Left kidney (tissue), 2 donors: ENCODE measurements around the gene BAZ1B. TPM values are rescaled to one million over a fixed set of nuclear protein-coding genes. Genes with fewer than 3 reads are reported as not detected.
A peak's percentile ranks its signal among the peaks of the same experiment; 100 is the strongest.
"Not testable (repeated sequence)": the region's sequence is repeated elsewhere in the genome, so short reads cannot be mapped to it uniquely, and the experiment has no call there.

Experiments
- DNase-seq: peaks from one replicate; pipeline ENCODE4 v3.0.0-alpha.2; 2013
- polyA plus RNA-seq: library from polyadenylated mRNA; unstranded; fragments of 120-200 nt; gene quantifications from one replicate; pipeline ENCODE4 v1.2.1, GENCODE V29; 2013; ENCODE audit not compliant: insufficient read length

The BAZ1B gene
- polyA plus RNA-seq, 1 donor = 85.9 TPM

- no peak for DNase-seq
Measured at GRCh38 chr7:73509463-73509862, 12.6 kb downstream of the BAZ1B start.

- DNase-seq = no peak
Measured at GRCh38 chr7:73507556-73507955, 14.5 kb downstream of the BAZ1B start.

DNA sequence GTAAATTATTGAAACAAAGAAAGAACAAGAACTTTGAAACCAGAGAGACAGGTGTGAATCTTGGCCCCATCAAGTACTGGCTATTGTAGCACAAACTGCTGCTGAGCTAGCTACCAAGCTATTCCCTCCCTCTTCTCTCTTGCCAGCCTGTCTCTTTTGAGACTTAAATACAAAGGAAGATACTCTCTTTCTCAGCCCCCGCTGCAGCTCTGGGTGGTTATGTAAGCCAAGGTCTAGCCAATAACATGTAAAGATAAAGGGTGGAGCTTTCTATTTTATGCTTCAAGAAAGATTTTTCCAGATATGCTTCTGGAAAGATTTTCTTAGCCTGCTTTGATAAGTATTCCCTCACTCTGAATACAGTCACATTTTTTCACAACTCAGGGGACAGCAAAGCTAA lies 17.2 kb downstream of the BAZ1B start:
- DNase-seq = no peak

GRCh38 chr7:73504017-73504416 lies 18.1 kb downstream of the BAZ1B start:
- no peak for DNase-seq

DNA sequence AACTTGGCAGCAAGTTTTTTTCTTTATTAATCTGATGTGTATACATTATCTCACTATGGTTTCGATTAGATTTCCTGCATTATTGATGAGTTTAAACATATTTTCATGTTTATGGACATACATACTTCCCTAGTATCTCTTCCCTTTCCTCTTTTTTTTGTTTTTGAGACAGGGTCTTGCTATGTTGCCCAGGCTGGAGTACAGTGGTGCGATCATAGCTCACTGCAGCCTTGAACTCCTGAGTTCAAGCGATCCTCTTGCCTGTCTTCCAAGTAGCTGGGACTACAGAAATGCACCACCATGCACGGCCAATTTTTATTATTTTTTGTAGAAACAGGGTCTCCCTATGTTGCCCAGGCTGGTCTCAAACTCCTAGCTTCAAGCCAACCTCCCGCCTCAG lies 18.9 kb downstream of the BAZ1B start:
- no peak for DNase-seq

GRCh38 chr7:73496626-73497025 lies 25.5 kb downstream of the BAZ1B start:
- DNase-seq = no peak

GRCh38 chr7:73495507-73495906 lies 26.6 kb downstream of the BAZ1B start:
- DNase-seq = not testable (repeated sequence)

DNA sequence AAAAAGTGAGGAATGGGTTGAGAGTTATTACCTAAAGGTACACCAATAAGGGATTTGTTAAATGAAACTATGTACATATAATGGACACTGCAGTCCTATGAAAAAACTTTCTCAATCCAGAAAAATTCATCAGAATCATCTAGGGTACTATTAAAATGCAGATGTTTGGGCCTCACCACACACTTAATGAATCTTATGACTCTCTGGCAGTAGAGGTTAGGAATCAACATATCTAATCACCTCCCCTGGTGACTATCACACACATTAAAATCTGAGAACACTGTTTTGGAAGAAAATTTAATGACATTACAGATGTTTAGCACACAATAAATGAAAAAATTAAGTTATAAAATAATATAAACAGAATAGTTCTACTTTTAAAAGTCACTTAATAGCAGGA lies 32.1 kb downstream of the BAZ1B start:
- no peak for DNase-seq

GRCh38 chr7:73487486-73487885 lies 34.6 kb downstream of the BAZ1B start:
- DNase-seq = no peak

DNA sequence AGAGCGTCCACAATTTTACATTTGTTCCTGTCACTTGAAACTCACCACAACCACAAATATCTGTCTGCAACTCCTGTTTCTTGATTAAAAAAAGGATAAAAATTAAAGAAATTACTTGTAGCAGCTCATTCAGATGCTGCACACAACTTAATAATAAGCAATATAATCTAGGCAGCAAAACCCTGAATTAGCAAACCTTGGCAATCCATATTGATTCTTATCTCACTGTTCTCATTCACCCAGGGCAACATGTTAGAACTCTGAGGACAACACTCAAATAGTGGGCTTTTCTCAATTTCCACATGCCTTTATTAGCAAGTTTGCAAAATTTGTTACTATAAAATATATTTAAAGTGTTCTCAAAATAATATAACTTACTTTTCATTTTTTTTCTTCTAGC lies 38.9 kb downstream of the BAZ1B start:
- DNase-seq = no peak

DNA sequence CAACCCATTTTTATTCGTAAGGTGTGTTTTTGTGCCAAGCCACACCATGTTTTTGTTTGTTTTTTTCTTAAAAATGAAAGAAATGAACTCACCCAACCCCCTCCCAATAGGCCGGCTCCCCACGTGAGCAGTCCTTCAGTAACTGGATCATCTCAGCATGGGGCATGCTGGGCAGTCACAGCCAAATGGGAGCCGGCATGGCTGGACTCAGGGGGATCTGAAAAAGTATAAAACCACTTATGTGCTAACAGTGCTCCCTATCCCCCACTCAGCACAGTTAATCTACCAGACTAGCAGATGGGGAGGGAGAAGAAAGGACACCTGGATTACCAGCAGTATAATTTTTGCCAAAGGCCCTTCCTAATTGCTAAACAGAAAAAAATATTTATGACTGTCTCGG lies 39.3 kb downstream of the BAZ1B start:
- no peak for DNase-seq

DNA sequence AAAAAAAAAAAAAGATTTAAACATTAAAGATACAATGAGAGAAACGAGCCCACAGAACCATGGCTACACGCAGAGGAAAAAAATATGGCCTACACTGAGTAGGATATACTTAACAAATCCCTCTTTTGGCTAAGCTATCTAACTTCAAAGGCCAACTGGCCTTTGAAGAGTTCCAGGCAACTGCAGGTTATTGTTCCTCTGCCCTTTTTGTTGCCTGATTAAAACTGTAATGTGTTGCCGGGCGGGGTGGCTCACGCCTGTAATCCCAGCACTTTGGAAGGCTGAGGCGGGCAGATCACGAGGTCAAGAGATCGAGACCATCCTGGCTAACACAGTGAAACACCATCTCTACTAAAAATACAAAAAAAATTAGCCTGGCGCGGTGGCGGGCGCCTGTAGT lies 40.6 kb downstream of the BAZ1B start:
- DNase-seq = not testable (repeated sequence)

GRCh38 chr7:73478549-73478948 lies 43.5 kb downstream of the BAZ1B start:
- DNase-seq = no peak

DNA sequence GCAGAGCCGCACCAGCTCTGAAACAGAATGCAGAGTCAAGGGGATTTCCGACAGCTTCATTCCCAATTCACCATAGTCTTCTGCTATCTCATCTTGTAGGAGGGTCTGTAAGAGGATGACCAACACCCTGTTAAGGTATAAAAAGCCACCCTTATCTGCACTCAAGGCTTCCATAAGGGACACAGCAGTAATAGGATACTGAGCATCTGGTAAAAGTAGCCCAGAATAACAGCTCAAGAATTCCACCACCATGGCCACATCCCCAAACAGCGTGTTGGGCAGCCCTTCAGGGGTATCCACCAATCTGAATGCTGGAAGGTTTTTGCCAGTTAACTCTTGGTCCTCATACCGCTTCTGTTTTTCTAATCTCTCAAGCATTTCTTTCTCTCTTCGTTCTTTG lies 44.7 kb downstream of the BAZ1B start:
- no peak for DNase-seq

DNA sequence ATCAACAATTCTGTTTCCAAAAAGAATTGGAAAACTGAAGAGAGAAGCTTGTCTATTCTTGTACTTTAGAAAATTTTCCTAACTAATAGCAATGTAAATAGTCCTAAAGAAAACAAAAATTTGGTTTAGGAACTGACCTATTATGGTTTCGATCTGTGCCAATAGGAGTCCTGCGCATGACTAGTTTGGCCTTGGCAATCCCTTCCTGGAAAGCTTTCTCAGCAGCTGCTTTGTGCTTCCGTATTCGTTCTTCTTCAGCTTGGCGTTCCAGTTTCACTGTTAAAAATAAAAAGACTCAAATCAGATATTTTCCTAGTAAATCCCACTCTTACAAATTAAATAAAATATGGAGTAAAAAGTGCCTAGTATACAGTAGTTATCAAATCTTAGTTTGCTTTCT lies 51.9 kb downstream of the BAZ1B start:
- DNase-seq = no peak

- not testable (repeated sequence) for DNase-seq
Measured at GRCh38 chr7:73467046-73467445, 55.0 kb downstream of the BAZ1B start.

DNA sequence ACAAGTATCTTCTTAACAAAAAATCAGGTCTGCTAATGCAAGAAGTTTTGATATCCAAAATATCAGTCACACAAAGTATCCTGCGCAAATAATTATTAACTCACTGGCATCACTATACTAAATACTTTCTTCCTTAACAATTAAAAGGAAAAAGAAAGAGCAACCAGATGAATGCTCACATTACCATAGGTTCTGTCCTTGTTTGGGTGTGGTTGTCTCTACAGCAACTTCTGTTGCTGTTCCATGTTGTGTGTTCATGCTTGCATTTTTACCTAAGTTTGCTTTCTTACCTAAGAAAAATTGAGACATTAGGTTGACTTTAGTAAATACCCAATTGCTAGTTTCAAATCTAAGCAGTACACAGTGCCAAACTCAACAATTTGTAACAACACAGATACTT lies 56.0 kb downstream of the BAZ1B start:
- DNase-seq = no peak

GRCh38 chr7:73463966-73464365 lies 58.1 kb downstream of the BAZ1B start:
- no peak for DNase-seq

DNA sequence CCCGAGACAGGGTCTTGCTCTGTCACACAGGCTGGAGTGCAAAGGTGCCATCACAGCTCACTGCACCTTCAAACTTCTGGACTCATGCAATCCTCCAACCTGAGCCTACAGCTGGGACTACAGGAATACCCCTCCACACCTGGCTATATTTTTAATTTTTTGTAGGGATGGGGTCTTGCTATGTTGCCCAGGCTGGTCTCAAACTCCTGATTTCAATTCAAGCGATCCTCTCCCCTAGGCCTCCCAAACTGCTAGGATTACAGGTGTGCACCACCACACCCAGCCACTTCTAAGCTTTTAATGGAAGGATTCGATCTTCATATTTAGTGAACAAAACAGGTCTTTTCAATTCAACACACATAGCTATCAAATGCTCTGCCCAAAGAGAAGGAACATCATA lies 58.8 kb downstream of the BAZ1B start:
- DNase-seq = no peak

DNA sequence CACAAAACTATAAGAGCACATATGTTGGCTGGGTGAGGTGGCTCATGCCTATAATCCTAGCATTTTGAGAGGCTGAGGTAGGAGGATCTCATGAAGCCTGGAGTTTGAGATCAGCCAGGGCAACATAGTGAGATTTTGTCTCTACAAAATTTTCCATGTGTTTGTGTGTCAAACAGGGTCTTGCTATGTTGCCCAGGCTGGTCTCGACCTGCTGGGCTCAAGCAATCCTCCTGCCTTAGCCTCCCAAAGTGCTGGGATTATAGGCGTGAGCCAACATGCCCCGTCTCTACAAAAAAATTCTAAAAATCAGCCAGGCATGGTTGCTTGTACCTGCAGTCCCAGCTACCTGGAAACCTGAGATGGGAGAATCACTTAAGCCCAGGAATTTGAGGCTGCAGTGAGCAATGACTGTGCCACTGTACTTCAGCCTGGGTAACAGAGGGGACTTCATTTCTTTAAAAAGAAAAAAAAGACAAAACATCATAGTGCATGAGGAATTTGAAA lies 60.3 kb downstream of the BAZ1B start:
- DNase-seq = no peak

DNA sequence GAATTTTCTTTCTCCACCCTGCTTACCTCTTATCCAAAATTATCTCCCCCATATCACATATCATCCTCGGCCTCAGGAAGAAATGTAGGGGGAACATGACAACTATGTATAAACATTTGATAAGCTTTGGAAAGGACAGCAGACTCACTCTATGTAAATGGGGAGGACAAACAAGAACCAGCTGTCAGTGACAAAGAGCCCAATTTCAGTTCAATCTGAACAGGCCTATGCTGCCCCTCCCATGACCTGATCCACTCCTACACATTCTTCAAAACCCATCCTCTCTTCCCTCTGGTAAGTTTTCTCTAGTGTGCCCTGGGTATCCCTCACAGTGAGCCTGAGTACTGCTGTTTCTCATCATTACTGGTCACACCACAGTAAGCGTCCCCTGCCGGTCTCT lies 67.7 kb downstream of the BAZ1B start:
- DNase-seq = no peak

DNA sequence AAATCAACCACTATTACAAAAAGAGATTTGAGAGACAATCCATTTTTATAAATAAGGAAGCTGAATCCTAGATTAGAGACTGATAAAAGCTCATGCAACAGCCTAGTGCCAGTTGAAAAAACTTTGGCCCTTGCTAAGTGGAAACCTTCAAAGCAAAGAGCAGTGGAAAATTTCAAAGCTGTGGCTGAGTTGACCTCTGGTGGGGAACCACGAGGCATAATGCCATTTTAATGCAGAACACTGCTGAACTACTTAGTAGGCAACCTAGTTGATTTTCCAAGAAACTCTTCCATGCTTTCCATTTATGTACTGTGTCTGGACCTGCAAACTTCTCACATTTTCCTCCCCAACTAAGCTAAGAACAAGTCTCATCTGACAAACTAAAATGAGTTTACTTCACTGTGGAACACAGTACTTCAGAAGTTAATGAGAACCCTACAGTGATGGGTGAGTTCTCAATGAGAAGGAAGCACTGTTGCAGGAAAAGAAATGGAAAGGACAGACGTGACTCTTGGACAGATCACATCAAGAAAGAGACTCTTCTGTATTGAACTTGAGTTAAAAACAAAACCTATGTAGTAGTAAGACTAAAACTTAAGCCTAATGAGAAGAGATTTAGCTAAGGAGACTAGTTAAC lies 69.0 kb downstream of the BAZ1B start:
- DNase-seq = no peak

DNA sequence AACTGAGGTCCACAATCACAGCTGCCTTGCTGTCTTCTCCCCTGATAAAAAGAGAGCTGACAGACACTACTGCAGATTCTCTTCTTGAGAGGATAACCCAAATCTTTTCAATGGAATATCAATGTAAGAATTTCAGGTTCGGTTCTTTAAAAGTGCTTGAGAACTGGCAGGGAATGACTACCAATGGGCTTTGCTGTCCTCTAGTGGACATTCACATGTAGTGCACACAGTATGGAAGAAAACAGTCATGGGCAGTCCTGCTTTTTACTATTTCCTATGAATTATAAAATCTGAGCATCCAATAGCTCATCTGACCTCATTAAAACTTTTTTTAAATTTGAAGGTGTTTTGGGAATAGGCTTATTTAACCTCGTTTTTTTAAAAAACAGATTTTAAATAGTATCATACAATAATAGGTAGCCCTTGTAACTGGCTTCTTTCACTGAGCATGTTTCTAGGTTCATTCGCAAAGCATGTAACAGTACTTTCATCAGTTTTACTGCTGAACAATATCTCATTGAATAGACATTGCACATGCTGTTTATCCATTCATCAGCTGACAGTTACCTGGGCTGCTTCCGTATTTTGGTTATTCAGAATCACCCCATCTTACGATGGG lies 70.2 kb downstream of the BAZ1B start:
- DNase-seq = peak; percentile 58

DNA sequence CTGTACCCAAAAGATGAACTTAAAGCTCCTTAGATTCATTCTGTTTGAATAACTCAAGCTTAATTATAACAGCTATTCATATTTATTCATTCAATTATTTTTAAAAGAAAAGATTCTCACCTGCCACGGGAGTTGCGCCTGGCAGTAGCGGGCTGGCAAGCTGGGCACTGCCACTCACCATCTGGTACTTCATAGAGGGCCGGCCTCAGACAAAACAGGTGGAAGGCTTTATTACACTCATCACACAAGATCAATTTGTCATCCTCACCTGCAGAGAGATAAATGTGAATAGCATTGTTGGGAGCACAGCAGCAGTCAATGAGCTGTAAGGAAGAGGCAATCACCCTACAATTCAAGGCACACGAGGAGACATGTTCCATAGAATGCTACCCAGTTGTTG lies 72.7 kb downstream of the BAZ1B start:
- DNase-seq = no peak
